Ovary (tissue), 3 donors: Measurements from ENCODE around the gene EXOC6B.

Experiments
- POLR2A ChIP-seq: fragments of 450-650 bp; IDR thresholded peaks from one replicate; pipeline ENCODE4 v1.6.1; 2017; ENCODE audit warnings: antibody characterized with exemption, mild to moderate bottlenecking, moderate library complexity
- TF ChIP-seq, protein P1 (sequence below), 3 donors: fragments of 450-650 bp in 2 of 3; fragments of 200-600 bp in 1 of 3; IDR thresholded peaks; one replicate each; pipeline versions ENCODE4 v1.5.1 to v1.8.0; 2016 to 2022; ENCODE audit warnings: antibody characterized with exemption in 3 of 3, mild to moderate bottlenecking in 1 of 3
- donor health status: DM: no; HTN: no; CAD: no.

DNA sequence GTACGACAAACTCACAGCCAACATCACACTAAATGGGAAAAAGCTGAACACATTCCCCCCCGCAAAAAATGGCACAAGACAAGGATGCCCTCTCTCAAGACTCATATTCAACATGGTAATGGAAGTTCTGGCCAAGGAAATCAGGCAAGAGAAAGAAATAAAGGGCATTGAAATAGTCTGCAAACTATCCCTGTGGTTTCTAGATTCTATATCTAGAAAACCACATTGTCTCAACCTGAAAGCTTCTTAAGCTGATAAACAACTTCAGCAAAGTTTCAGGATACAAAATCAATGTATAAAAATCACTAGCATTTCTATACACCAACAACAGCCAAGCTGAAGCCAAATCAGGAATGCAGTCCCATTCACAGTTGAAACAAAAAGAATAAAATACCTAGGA, 383.6 kb downstream of the EXOC6B start:
- TF ChIP-seq, protein P1, sequence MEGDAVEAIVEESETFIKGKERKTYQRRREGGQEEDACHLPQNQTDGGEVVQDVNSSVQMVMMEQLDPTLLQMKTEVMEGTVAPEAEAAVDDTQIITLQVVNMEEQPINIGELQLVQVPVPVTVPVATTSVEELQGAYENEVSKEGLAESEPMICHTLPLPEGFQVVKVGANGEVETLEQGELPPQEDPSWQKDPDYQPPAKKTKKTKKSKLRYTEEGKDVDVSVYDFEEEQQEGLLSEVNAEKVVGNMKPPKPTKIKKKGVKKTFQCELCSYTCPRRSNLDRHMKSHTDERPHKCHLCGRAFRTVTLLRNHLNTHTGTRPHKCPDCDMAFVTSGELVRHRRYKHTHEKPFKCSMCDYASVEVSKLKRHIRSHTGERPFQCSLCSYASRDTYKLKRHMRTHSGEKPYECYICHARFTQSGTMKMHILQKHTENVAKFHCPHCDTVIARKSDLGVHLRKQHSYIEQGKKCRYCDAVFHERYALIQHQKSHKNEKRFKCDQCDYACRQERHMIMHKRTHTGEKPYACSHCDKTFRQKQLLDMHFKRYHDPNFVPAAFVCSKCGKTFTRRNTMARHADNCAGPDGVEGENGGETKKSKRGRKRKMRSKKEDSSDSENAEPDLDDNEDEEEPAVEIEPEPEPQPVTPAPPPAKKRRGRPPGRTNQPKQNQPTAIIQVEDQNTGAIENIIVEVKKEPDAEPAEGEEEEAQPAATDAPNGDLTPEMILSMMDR (IDR thresholded peaks at IDR 0.05) = no peak
- TF ChIP-seq POLR2A = no peak
